HEK293 (cell line): Measurements from ENCODE around the gene GPR62.

ENCODE experiments used
- GLIS2 ChIP-seq: fragments of 450-650 bp; formaldehyde crosslinking; IDR thresholded peaks from 2 replicates; pipeline ENCODE4 v1.5.1; 2016; ENCODE audit warnings: missing biosample characterization, missing genetic modification characterization
- MZF1 ChIP-seq: fragments of 450-650 bp; formaldehyde crosslinking; IDR thresholded peaks from 2 replicates; pipeline ENCODE4 v1.5.1; 2017; ENCODE audit warnings: missing biosample characterization, missing genetic modification characterization, borderline replicate concordance
- SCRT1 ChIP-seq: fragments of 450-650 bp; formaldehyde crosslinking; IDR thresholded peaks from 2 replicates; pipeline ENCODE4 v1.5.1; 2016; ENCODE audit warnings: missing biosample characterization, missing genetic modification characterization, borderline replicate concordance
- ZBTB21 ChIP-seq: fragments of 450-650 bp; formaldehyde crosslinking; IDR thresholded peaks from 2 replicates; pipeline ENCODE4 v1.5.1; 2017; ENCODE audit warnings: missing biosample characterization, missing genetic modification characterization
- ZNF10 ChIP-seq: fragments of 450-650 bp; formaldehyde crosslinking; IDR thresholded peaks from 2 replicates; pipeline ENCODE4 v1.5.1; 2017; ENCODE audit warnings: missing biosample characterization, missing genetic modification characterization
- ZNF174 ChIP-seq: fragments of 450-650 bp; formaldehyde crosslinking; IDR thresholded peaks from 2 replicates; pipeline ENCODE4 v1.5.0; 2017; ENCODE audit warnings: missing biosample characterization, mild to moderate bottlenecking, missing genetic modification characterization
- ZNF623 ChIP-seq: fragments of 450-650 bp; formaldehyde crosslinking; IDR thresholded peaks from 2 replicates; pipeline ENCODE4 v1.5.1; 2016; ENCODE audit warnings: missing biosample characterization, missing genetic modification characterization
- ZNF664 ChIP-seq: fragments of 450-650 bp; formaldehyde crosslinking; IDR thresholded peaks from 2 replicates; pipeline ENCODE4 v1.5.1; 2016; ENCODE audit warnings: missing biosample characterization, missing genetic modification characterization
- TF ChIP-seq, protein P1 (sequence below): fragments of 450-650 bp; formaldehyde crosslinking; IDR thresholded peaks from 2 replicates; pipeline ENCODE4 v1.5.1; 2016; ENCODE audit warnings: missing biosample characterization, missing genetic modification characterization
- TF ChIP-seq, protein P2 (sequence below): fragments of 450-650 bp; formaldehyde crosslinking; IDR thresholded peaks from 2 replicates; pipeline ENCODE4 v1.5.1; 2016; ENCODE audit warnings: missing biosample characterization, missing genetic modification characterization
- TF ChIP-seq, protein P3 (sequence below): fragments of 450-650 bp; formaldehyde crosslinking; conservative IDR thresholded peaks from 2 replicates; pipeline ENCODE4 v1.5.1; 2016; ENCODE audit warnings: low read depth, missing biosample characterization, missing genetic modification characterization
- TF ChIP-seq, protein P4 (sequence below): fragments of 450-650 bp; formaldehyde crosslinking; IDR thresholded peaks from 2 replicates; pipeline ENCODE4 v1.5.1; 2016; ENCODE audit warnings: missing biosample characterization, missing genetic modification characterization, borderline replicate concordance

DNA sequence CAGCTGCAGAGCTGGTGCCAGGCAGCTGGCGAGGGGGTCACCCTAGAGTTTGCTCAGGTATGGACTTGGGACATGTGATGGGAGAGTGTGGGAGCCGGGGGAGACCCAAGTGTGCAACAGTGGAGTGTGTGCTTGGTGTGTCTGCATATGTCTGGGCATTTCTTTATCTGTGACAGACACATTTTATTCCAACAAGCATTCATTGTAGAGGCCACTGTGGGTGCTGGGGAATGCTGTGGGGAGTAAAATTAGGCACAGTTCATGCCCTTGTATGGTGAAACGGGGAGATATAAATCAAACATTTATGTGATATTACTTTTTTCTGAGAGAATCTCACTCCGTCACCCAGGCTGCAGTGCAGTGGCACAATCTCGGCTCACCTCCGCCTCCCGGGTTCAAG lies 32.4 kb downstream of the GPR62 start:
- TF ChIP-seq, protein P1, sequence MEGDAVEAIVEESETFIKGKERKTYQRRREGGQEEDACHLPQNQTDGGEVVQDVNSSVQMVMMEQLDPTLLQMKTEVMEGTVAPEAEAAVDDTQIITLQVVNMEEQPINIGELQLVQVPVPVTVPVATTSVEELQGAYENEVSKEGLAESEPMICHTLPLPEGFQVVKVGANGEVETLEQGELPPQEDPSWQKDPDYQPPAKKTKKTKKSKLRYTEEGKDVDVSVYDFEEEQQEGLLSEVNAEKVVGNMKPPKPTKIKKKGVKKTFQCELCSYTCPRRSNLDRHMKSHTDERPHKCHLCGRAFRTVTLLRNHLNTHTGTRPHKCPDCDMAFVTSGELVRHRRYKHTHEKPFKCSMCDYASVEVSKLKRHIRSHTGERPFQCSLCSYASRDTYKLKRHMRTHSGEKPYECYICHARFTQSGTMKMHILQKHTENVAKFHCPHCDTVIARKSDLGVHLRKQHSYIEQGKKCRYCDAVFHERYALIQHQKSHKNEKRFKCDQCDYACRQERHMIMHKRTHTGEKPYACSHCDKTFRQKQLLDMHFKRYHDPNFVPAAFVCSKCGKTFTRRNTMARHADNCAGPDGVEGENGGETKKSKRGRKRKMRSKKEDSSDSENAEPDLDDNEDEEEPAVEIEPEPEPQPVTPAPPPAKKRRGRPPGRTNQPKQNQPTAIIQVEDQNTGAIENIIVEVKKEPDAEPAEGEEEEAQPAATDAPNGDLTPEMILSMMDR (tag by site-specific recombination): no peak
- TF ChIP-seq GLIS2 (tag by site-specific recombination) (no peak), ZNF623 (no peak), MZF1 (tag by site-specific recombination) (no peak), ZNF174 (no peak), ZBTB21 (tag by site-specific recombination) (no peak), SCRT1 (tag by site-specific recombination) (no peak), ZNF664 (tag by site-specific recombination) (no peak), ZNF10 (tag by site-specific recombination) (no peak)
- TF ChIP-seq, protein P2, sequence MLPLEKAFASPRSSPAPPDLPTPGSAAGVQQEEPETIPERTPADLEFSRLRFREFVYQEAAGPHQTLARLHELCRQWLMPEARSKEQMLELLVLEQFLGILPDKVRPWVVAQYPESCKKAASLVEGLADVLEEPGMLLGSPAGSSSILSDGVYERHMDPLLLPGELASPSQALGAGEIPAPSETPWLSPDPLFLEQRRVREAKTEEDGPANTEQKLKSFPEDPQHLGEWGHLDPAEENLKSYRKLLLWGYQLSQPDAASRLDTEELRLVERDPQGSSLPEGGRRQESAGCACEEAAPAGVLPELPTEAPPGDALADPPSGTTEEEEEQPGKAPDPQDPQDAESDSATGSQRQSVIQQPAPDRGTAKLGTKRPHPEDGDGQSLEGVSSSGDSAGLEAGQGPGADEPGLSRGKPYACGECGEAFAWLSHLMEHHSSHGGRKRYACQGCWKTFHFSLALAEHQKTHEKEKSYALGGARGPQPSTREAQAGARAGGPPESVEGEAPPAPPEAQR (tag by site-specific recombination): no peak
- TF ChIP-seq, protein P3, sequence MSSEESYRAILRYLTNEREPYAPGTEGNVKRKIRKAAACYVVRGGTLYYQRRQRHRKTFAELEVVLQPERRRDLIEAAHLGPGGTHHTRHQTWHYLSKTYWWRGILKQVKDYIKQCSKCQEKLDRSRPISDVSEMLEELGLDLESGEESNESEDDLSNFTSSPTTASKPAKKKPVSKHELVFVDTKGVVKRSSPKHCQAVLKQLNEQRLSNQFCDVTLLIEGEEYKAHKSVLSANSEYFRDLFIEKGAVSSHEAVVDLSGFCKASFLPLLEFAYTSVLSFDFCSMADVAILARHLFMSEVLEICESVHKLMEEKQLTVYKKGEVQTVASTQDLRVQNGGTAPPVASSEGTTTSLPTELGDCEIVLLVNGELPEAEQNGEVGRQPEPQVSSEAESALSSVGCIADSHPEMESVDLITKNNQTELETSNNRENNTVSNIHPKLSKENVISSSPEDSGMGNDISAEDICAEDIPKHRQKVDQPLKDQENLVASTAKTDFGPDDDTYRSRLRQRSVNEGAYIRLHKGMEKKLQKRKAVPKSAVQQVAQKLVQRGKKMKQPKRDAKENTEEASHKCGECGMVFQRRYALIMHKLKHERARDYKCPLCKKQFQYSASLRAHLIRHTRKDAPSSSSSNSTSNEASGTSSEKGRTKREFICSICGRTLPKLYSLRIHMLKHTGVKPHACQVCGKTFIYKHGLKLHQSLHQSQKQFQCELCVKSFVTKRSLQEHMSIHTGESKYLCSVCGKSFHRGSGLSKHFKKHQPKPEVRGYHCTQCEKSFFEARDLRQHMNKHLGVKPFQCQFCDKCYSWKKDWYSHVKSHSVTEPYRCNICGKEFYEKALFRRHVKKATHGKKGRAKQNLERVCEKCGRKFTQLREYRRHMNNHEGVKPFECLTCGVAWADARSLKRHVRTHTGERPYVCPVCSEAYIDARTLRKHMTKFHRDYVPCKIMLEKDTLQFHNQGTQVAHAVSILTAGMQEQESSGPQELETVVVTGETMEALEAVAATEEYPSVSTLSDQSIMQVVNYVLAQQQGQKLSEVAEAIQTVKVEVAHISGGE (tag by site-specific recombination): no peak
- TF ChIP-seq, protein P4, sequence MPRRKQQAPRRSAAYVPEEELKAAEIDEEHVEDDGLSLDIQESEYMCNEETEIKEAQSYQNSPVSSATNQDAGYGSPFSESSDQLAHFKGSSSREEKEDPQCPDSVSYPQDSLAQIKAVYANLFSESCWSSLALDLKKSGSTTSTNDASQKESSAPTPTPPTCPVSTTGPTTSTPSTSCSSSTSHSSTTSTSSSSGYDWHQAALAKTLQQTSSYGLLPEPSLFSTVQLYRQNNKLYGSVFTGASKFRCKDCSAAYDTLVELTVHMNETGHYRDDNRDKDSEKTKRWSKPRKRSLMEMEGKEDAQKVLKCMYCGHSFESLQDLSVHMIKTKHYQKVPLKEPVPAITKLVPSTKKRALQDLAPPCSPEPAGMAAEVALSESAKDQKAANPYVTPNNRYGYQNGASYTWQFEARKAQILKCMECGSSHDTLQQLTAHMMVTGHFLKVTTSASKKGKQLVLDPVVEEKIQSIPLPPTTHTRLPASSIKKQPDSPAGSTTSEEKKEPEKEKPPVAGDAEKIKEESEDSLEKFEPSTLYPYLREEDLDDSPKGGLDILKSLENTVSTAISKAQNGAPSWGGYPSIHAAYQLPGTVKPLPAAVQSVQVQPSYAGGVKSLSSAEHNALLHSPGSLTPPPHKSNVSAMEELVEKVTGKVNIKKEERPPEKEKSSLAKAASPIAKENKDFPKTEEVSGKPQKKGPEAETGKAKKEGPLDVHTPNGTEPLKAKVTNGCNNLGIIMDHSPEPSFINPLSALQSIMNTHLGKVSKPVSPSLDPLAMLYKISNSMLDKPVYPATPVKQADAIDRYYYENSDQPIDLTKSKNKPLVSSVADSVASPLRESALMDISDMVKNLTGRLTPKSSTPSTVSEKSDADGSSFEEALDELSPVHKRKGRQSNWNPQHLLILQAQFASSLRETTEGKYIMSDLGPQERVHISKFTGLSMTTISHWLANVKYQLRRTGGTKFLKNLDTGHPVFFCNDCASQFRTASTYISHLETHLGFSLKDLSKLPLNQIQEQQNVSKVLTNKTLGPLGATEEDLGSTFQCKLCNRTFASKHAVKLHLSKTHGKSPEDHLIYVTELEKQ (tag by site-specific recombination): no peak
